Omental fat pad (tissue), 4 donors: ENCODE results near the gene SLC25A34. TPM values are rescaled to one million over a fixed set of nuclear protein-coding genes. Genes with fewer than 3 reads are reported as not detected.

Experiments
- ATAC-seq: fragments of 150-250 bp; one replicate; pipeline ENCODE4 v1.9.1; 2016; ENCODE audit warnings: mild to moderate bottlenecking, moderate library complexity; ENCODE audit not compliant: low FRiP score
- DNase-seq: peaks from one replicate; pipeline ENCODE4 v3.0.0-alpha.2; 2019; ENCODE audit warnings: low spot score
- total RNA-seq, 4 donors: library from RNA; depleted of rRNA; stranded (reverse); fragments of >200 nt; gene quantifications; one replicate each; pipeline ENCODE4 v1.1.0, GENCODE V29; 2016
- TF ChIP-seq, protein P1 (sequence below), 3 donors: fragments of 450-650 bp; IDR thresholded peaks; one replicate each; pipeline ENCODE4 v1.5.1; 2016 to 2017; ENCODE audit warnings: antibody characterized with exemption in 3 of 3, mild to moderate bottlenecking in 3 of 3, moderate library complexity in 2 of 3

Gene SLC25A34
- total RNA-seq = 10 to 100 TPM in 1 of 4 donors, 1 to 10 TPM in 2, under 1 TPM in 1; 0.82 to 13.1 (median 2.0) TPM

DNA sequence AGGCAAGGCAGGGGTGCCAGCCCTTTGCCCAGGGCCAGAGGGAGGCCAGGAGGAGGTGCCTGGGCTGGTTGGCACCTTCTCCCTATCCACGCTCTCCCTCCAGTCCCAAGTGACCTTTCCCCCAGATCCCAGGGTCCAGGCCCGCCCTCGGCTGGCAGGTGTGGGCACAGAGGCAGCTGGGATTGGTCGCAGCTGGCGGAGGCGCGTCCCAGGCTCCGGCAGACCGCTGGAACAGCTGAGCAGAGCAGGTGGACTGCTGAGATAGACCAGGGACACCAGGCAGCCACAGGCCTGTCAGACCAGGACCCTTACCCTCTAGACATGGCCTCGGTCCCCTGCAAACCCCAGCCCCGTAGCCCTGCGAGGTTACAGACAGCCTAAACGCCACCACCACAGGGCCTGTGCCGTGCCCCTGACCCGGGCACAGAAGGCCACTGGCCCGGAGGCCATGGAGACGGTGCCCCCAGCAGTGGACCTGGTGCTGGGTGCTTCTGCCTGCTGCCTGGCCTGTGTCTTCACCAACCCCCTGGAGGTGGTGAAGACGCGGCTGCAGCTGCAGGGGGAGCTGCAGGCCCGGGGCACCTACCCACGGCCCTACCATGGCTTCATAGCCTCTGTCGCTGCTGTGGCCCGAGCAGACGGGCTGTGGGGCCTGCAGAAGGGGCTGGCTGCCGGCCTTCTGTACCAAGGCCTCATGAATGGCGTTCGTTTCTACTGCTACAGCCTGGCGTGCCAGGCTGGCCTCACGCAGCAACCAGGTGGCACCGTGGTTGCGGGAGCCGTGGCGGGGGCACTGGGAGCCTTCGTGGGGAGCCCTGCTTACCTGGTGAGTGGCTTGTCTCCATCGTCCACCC lies at the start of gene SLC25A34:
Gene SLC25A34 (plus strand): TSS at position 221 of the 854 bp plus-strand sequence. CDS start 228 bp downstream, at position 449.
- ATAC-seq = no peak
- TF ChIP-seq, protein P1, sequence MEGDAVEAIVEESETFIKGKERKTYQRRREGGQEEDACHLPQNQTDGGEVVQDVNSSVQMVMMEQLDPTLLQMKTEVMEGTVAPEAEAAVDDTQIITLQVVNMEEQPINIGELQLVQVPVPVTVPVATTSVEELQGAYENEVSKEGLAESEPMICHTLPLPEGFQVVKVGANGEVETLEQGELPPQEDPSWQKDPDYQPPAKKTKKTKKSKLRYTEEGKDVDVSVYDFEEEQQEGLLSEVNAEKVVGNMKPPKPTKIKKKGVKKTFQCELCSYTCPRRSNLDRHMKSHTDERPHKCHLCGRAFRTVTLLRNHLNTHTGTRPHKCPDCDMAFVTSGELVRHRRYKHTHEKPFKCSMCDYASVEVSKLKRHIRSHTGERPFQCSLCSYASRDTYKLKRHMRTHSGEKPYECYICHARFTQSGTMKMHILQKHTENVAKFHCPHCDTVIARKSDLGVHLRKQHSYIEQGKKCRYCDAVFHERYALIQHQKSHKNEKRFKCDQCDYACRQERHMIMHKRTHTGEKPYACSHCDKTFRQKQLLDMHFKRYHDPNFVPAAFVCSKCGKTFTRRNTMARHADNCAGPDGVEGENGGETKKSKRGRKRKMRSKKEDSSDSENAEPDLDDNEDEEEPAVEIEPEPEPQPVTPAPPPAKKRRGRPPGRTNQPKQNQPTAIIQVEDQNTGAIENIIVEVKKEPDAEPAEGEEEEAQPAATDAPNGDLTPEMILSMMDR (IDR thresholded peaks at IDR 0.05) = no peak

DNA sequence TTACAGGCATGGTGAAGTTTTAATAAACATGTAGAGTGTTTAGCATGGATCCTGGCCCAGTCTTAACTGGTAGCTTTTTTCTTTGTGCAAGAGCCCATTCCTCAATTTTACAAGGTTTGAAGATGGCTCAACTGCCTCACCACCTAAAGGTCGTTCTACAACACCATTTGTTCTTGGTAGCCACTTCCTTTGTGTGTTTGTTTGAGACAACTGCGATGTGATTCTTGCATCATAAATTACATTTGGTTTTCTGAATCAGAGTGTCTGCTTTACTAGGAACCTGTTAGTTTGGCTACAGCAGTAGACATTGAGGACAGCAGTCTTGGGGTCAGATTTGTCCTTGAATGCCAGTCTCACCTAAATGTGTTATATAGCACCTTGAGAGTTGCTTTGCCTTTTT lies 48.6 kb upstream of the SLC25A34 start:
- ATAC-seq (no peak), DNase-seq (no peak)
- TF ChIP-seq, protein P1 (IDR thresholded peaks at IDR 0.05) = no peak

More for the DNA sequence above, at the start of gene SLC25A34:
- no peak for DNase-seq

DNA sequence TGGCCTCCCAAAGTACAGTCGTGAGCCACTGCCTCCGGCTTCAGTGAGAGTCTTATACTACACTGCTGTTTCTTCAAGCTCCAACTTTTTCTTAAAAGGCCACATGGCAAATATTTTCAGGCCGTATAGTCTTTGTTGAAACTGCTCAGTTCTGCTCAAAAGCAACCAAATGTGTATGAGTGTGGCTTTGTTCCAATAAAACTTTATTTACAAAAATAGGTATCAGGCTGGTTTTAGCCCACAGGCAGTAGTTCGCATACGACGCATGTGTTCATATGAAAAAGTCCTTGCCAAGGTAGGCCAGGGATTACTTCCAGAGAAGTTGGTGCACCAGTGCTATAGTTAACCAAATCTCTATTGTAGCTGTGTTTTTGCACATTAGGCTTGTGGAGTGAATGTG lies 45.7 kb upstream of the SLC25A34 start:
- DNase-seq = no peak
- TF ChIP-seq, protein P1 (IDR thresholded peaks at IDR 0.05) = no peak
- no peak for ATAC-seq

DNA sequence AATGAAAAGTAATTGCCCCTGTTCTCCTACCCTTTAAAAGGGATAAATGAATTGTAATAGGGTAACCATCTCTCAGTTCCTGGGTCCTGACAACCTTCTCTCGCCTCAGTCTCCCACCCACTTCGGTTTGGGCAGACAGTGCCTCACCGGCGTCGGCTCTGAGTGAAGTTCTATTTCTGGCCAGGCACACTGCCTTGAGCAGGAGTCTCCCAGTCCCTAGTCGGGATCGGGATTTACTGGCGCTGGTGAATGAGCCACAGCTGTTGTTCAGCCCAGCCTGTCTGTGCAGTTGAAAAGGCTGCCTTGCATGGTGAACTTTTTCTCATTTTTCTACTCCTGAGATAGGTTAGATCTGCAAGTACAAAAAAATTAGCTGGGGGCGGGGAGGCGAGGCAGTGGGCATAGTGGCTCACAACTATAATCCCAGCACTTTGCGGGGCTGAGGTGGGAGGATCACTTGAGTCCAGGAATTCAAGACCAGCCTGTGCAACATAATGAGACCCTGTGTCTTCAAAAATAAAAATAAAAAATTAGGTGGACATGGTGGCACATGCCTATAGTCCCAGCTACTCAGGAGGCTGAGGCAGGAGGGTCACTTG lies 44.5 kb upstream of the SLC25A34 start:
- TF ChIP-seq, protein P1 (IDR thresholded peaks at IDR 0.05) = no peak
- DNase-seq (no peak), ATAC-seq (no peak)

DNA sequence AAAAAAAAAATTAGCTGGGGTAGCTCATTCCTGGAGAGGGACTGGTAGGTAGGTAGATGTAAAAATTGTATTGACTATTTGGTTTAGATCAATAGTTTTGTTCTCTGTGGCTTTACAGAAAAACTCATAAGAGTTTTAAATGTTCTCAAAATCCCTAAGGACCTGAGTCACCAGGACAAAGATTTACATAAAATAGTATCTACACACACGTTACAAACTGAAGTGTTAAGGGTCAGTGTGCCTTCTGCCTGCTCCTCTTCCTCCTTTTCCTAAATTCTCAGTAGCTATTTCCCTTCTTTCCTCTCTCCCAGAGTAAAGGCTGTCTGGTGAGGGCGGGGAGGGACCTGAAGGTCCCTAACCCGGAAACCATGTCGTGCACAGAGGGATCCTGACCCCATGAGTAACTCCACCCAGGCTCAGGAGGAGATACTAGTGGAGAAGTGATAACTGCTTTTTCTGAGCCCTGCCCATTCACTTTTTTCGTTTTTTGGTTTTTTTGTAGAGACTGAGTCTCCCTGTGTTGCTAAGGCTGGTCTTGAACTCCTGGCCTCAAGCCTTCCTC lies 43.9 kb upstream of the SLC25A34 start:
- no peak for DNase-seq
- no peak for ATAC-seq

DNA sequence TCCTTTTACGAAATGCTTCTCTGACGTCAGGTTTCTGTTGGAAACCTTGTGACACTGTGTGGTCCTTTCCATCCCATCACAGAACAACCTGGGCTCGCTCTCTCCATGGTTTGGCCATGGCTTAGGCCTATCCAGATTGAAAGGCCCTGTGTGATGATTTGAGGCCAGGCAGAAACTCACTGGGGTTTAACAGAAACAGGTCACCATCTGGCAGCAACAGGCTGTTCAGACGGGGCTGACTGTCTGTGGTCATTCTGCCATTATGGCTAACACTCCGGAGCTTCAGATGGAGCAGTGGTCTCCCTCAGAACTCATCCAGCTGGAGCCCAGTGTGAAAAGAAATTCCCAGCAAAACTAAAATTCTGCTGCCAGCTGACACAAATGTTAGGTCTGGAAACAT lies 42.7 kb upstream of the SLC25A34 start:
- TF ChIP-seq, protein P1 (IDR thresholded peaks at IDR 0.05) = no peak
- no peak for ATAC-seq
- DNase-seq = no peak

More for the DNA sequence above, 43.9 kb upstream of the SLC25A34 start:
- TF ChIP-seq, protein P1 (IDR thresholded peaks at IDR 0.05) = no peak
